ENCODE data around the gene DGCR8.

Gene DGCR8

DNA sequence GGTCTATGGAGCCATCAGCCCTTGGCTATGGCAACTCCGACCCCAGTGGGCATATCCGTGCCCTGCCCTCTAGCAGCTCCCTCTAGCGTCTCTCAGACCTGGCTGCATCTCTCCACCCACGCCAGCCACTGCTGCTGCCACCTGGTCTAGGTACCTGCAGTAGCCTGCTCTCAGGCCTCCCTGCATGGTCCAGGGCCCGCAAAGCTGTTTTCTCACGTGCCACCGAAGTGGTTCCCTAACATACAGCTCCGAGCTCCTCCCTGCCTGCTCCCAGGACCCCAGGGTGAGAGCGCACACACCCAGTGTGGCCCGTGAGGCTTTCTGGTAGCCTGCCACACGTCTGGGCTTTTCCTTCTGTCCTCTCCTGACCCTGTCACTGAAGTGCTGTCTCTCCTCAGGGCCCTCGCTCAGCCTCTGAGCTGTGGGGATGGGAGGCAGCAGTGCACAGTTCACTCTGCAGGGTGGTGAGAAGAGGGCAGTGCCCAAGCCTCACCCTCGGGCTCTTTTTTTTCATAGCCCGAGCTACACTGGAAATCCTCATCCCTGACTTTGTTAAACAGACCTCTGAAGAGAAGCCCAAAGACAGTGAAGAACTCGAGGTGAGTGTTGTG is 14.3 kb downstream of the DGCR8 start:
- H4K20me1 ChIP-seq (ENCODE audit: insufficient read depth), result no peaks in the 10 kb centered on the region

GRCh38 chr22:20095521-20095920 is 15.5 kb downstream of the DGCR8 start:
- Histone ChIP-seq H3K9ac (no peak overlapping the region), H3K4me1 (ENCODE audit: low read depth, poor library complexity, severe bottlenecking) (no peaks in the 10 kb centered on the region), H3K27me3 (ENCODE audit: insufficient read depth, low read depth) (no peaks in the 10 kb centered on the region), H3K4me3 (IDR thresholded peaks at IDR 0.05; ENCODE audit: insufficient read depth, low read depth, low read length) (no peak overlapping the region), H4K20me1 (ENCODE audit: insufficient read depth) (no peaks in the 10 kb centered on the region), H3K27ac (no peak overlapping the region), H3K4me2 (no peak overlapping the region), H2AFZ (ENCODE audit: low read depth) (no peak overlapping the region), H3K36me3 (ENCODE audit: insufficient read depth) (peaks cover 13% of the 10 kb centered on the region; the same call in 1 of the 2 replicates), H3K79me2 (ENCODE audit: insufficient read depth, low read depth) (no peaks in the 10 kb centered on the region)
- TF ChIP-seq, protein P1, sequence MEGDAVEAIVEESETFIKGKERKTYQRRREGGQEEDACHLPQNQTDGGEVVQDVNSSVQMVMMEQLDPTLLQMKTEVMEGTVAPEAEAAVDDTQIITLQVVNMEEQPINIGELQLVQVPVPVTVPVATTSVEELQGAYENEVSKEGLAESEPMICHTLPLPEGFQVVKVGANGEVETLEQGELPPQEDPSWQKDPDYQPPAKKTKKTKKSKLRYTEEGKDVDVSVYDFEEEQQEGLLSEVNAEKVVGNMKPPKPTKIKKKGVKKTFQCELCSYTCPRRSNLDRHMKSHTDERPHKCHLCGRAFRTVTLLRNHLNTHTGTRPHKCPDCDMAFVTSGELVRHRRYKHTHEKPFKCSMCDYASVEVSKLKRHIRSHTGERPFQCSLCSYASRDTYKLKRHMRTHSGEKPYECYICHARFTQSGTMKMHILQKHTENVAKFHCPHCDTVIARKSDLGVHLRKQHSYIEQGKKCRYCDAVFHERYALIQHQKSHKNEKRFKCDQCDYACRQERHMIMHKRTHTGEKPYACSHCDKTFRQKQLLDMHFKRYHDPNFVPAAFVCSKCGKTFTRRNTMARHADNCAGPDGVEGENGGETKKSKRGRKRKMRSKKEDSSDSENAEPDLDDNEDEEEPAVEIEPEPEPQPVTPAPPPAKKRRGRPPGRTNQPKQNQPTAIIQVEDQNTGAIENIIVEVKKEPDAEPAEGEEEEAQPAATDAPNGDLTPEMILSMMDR (conservative IDR thresholded peaks at IDR 0.05; ENCODE audit: low read depth, low read length), result no peak

More for the DNA sequence above, 14.3 kb downstream of the DGCR8 start:
- no peak overlapping the region for H3K9ac ChIP-seq
- no peak overlapping the region for H3K4me2 ChIP-seq
- no peak overlapping the region for H3K4me3 ChIP-seq (IDR thresholded peaks at IDR 0.05; ENCODE audit: insufficient read depth, low read depth, low read length)
- H3K27ac ChIP-seq, result no peak overlapping the region
- no peak overlapping the region for H2AFZ ChIP-seq (ENCODE audit: low read depth)
- no peaks in the 10 kb centered on the region for H3K4me1 ChIP-seq (ENCODE audit: low read depth, poor library complexity, severe bottlenecking)
- H3K79me2 ChIP-seq (ENCODE audit: insufficient read depth, low read depth), result no peaks in the 10 kb centered on the region
- H3K27me3 ChIP-seq (ENCODE audit: insufficient read depth, low read depth), result no peaks in the 10 kb centered on the region
- H3K36me3 ChIP-seq (ENCODE audit: insufficient read depth), result peaks cover 17% of the 10 kb centered on the region; the same call in 1 of the 2 replicates
- TF ChIP-seq, protein P1 (conservative IDR thresholded peaks at IDR 0.05; ENCODE audit: low read depth, low read length), result no peak

DNA sequence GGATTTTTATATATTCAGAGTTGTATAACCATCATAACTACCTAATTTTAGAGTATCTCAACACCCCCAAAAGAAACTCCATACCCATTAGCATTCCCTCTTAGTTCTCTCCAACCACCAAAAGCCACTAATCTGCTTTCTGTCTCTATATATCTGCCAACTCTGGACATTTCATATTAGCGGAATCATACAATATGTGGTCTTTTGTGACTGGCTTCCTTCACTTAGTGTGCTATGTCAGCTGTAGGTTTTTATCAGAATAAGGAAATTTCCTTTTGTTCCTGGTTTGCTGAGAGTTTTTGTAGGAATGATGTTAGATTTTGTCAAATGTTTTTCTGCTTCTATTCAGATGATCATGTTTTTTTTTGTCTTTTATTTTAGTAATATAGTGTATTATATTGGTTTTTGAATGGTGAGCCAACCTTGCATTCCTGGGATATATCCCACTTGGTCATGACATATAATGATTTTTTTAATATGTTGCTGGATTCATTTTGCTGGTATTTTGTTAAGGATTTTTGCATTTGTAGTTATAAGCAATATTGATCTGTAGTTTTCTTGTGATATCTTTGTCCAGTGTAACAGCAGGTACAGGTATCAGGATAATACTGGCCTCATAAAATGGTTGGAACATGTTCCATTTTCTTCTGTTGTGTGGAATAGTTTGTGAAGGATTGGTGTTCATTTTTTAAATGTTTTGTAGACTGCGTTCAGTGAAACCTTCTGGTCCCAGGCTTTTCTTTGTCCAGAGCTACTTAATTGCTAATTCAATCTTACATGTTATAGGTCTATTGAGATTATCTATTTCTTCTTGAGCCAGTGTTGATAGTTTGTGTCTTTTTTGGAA is 16.8 kb downstream of the DGCR8 start:
- no peaks in the 10 kb centered on the region for H3K4me1 ChIP-seq (ENCODE audit: low read depth, poor library complexity, severe bottlenecking)
- TF ChIP-seq, protein P1 (conservative IDR thresholded peaks at IDR 0.05; ENCODE audit: low read depth, low read length), result no peak
- H3K36me3 ChIP-seq (ENCODE audit: insufficient read depth), result peaks cover 13% of the 10 kb centered on the region; the same call in 1 of the 2 replicates
- no peaks in the 10 kb centered on the region for H4K20me1 ChIP-seq (ENCODE audit: insufficient read depth)
- H3K4me2 ChIP-seq, result no peak overlapping the region
- H3K79me2 ChIP-seq (ENCODE audit: insufficient read depth, low read depth), result no peaks in the 10 kb centered on the region
- no peak overlapping the region for H2AFZ ChIP-seq (ENCODE audit: low read depth)
- no peaks in the 10 kb centered on the region for H3K27me3 ChIP-seq (ENCODE audit: insufficient read depth, low read depth)
- no peak overlapping the region for H3K9ac ChIP-seq
- H3K27ac ChIP-seq, result no peak overlapping the region
- H3K4me3 ChIP-seq (IDR thresholded peaks at IDR 0.05; ENCODE audit: insufficient read depth, low read depth, low read length), result no peak overlapping the region

DNA sequence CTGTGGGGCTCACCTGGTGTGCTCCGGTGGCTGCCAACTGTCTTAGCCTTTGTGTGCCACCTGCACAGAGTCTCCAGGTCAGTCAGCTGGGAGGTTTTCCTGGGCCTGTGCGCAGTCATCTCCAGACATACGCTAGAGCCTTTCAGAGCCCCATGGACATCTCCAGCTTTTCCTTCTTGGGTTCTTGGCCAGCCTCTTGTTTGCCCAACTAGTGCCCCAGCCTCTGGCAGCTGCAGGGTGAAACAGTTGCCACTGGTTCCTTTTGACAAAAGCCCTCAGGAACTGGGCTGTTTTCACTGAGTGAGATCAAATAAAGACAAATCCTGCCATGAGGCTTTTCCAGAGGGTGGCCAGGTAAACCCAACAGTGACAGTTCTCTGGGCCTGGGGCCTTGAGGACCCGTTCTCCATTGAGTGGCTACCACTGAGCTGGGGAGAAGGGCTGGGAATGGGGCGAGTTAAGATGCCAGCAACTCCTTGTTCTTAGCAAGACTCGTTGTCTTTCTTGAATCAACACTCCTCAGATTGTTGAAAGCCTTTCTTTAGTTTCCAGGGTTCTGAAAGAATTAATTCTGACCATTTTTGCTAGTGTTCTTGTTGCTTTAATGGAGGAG is 19.2 kb downstream of the DGCR8 start:
- Histone ChIP-seq H3K36me3 (ENCODE audit: insufficient read depth) (peaks cover 10% of the 10 kb centered on the region; the same call in 1 of the 2 replicates), H3K27ac (no peak overlapping the region), H3K79me2 (ENCODE audit: insufficient read depth, low read depth) (no peaks in the 10 kb centered on the region), H3K4me1 (ENCODE audit: low read depth, poor library complexity, severe bottlenecking) (no peaks in the 10 kb centered on the region), H4K20me1 (ENCODE audit: insufficient read depth) (no peaks in the 10 kb centered on the region), H3K27me3 (ENCODE audit: insufficient read depth, low read depth) (no peaks in the 10 kb centered on the region), H3K9ac (no peak overlapping the region), H2AFZ (ENCODE audit: low read depth) (no peak overlapping the region), H3K4me2 (no peak overlapping the region), H3K4me3 (IDR thresholded peaks at IDR 0.05; ENCODE audit: insufficient read depth, low read depth, low read length) (no peak overlapping the region)
- TF ChIP-seq, protein P1 (conservative IDR thresholded peaks at IDR 0.05; ENCODE audit: low read depth, low read length), result no peak

Measured in KMS-11 (cell line).